ENCODE data around the gene BEND3. TPM values are rescaled to one million over a fixed set of nuclear protein-coding genes. Genes with fewer than 3 reads are reported as not detected.
A peak's percentile ranks its signal among the peaks of the same experiment; 100 is the strongest.

BEND3 gene
- total RNA-seq, 1 donor from 2014 or later: 1.6 TPM

GRCh38 chr6:107080036-107080435 lies 35.3 kb downstream of the BEND3 start:
- no peak for DNase-seq

GRCh38 chr6:107079429-107079828 lies 35.9 kb downstream of the BEND3 start:
- no peak for DNase-seq

DNA sequence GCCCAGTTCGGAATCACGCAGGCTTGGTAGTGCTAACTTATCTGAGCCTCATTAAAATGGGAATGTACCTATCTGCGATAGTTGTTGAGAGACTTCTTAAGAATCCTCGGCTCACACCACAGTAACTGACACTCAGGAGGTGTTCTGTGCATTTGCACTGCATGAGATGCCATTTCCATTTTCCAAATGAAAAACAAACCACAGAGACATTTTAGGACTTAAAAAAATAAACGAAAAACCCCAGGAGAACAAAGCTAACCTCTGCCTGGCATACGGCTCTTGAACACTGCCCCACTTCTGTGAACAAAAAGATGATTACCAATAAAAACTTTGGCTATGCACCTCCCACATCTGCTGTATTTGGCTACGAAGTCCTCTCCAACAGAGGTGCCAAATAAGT lies 37.6 kb downstream of the BEND3 start:
- DNase-seq: no peak

GRCh38 chr6:107075951-107076381 lies 39.3 kb downstream of the BEND3 start:
- no peak for DNase-seq

DNA sequence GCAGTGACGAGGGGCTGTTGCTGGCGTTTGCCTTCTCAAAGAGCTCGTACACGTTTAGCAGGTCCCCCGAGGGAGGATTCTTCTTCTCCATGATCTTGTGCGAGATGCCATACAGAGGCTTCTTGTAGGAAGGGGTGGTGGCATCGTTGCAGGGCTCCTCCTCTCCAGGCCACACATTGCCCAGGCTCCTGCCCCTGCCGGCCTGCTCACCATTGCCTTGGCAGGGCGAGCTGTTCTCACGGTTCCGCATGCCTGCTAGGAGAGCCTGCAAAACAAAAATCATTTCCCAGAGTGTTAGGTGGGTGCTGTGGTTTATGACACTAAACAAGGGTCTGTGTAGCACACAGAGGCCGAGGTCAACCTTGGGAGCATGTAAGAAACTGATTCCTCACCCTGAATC lies 44.6 kb downstream of the BEND3 start:
- no peak for DNase-seq

DNA sequence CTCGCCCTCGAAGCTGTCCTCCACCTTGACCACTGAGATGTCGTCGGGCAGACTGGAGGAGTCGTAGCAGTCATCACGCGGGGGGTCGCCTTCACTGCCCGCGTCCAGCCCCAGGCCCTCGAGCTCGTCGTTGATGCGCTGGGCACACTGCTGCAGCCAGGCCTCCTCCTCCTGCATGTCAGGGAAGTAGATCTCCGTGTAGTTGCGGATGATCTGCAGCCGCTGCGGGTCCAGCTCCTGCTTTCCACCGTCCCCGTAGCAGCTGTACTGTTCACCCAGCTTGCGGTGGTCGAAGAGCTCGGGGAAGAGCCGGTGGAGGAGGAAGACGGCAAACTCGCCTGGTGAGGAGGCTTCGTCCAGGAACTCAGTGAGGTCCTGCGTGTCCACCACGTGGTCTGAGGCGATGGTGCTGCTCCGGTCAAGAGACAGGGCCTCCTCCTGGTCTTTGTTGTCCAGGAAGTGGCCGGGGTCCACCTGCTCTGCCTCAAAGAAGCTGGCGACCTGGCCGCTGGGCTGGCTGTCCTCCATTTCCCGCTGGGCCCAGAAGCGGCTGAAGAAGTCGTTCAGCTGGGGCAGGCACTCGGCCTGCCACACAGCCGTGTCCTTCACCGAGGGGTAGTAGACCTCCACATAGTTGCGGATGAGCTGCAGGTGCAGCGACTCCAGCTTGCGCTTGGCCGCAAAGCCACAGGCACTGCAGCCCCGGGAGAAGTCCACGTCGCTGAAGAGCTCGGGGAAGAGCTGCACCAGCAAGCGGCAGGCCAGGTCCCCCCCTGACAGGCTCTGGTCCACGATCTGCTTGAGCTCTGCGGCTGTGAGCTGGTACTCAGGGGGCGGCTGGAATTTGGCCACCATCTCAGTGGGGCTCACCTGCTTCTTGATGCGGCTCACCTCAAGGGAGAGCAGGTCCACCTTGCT lies 45.4 kb downstream of the BEND3 start:
- no peak for DNase-seq

DNA sequence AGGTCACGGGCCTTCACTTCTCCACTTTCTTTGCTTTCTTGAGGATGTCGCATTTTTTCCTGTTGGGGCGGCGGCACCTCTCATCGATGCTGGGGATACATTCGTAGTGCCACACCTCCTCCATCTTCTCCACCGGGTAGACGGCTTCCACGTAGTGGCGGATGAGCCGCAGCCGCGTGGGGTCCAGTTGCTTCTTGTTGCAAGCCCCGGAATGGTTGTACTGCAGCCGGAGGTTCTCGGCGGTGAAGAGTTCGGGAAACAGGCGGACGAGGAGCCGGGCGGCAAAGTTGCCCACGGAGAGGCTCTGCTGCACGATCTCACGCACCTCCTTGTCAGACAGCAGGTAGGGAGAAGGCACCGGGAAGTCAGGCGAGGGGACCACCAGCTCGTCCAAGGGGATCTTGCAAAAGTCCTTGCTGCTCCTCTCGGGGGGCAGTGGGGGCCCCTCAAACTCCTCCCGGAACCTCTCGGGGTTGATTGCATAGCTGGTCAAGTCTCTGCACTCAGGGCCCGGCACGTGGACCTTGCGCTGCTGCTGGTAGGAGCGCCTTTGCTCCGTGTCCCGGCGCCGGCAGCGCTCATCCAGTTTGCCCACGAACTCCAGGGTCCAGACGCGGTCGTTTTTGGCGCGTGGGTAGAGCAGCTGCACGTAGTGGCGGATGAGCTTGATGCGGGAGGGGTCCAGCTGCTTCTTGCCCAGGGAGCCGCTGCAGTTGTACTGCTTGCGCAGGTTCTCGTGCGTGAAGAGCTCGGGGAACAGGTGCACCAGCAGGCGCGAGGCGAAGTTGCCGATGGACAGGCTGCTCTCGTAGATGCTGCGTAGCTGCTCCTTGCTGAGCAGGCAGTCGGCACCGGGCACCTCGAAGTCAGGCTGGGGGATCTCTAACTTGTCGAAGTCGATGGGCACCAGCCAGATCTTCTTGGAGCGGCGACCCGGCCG lies 46.4 kb downstream of the BEND3 start:
- DNase-seq: no peak

- no peak for DNase-seq
These were observed 48.3 kb downstream of the BEND3 start for GRCh38 chr6:107066697-107067659.

GRCh38 chr6:107064579-107065065 lies 50.7 kb downstream of the BEND3 start:
- DNase-seq: no peak

DNA sequence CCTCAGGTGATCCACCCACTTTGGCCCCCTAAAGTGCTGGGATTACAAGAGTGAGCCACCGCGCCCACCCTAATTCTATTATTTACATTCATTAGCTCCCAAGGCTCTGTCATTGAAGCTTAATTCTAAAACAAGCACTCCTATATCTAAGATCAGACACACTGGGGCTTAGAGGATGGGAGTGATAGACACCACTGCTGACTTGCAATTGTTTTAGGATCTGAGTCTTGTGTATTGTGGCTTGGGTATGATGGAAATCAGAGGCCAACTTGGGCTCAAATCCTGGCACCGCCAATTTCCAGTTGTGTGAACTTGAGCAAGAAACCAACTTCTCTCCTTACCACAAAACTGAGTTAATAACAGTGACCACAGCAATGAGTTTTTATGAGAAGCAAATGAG lies 52.6 kb downstream of the BEND3 start:
- no peak for DNase-seq

GRCh38 chr6:107061125-107062020 lies 53.9 kb downstream of the BEND3 start:
- no peak for DNase-seq

GRCh38 chr6:107060704-107061103 lies 54.6 kb downstream of the BEND3 start:
- DNase-seq: no peak

DNA sequence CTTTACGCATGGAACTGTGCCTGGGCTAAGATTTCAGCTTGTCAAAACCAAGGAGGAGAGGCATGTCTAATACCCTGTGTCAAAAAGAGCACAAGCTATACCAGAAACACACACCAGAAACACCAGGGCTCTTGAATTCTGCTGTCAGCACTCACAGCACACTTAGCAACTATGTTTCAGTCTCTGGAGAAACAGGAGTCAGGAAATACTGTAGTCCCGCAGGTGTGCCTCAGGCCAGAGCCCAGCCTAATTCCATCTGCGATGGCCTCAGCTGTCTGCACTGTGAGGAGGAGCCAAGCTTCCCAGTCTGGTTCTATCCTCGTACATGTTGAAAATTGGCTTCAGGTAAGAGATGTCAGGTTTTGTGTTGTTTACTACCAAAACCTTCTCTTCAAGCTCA lies 55.7 kb downstream of the BEND3 start:
- DNase-seq: no peak

GRCh38 chr6:107057679-107058078 lies 57.6 kb downstream of the BEND3 start:
- DNase-seq: no peak

- DNase-seq: no peak
These were observed 58.5 kb downstream of the BEND3 start for GRCh38 chr6:107056796-107057195.

DNA sequence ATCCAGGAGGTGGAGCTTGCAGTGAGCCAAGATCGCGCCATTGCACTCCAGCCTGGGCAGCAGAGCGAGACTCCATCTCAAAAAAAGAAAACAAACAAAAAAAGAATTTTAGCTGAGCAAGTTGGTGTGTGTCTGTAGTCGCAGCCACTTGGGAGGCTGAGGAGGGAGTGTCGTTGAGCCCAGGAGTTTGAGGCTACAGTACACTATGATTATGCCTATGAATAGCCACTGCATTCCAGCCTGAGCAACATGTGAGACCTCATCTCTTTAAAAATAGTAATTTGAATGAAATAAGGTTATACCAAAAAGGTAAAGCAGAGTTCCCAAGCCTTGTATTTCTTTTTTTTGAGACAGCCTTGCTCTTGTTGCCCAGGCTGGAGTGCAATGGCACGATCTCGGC lies 67.5 kb downstream of the BEND3 start:
- DNase-seq: no peak

DNA sequence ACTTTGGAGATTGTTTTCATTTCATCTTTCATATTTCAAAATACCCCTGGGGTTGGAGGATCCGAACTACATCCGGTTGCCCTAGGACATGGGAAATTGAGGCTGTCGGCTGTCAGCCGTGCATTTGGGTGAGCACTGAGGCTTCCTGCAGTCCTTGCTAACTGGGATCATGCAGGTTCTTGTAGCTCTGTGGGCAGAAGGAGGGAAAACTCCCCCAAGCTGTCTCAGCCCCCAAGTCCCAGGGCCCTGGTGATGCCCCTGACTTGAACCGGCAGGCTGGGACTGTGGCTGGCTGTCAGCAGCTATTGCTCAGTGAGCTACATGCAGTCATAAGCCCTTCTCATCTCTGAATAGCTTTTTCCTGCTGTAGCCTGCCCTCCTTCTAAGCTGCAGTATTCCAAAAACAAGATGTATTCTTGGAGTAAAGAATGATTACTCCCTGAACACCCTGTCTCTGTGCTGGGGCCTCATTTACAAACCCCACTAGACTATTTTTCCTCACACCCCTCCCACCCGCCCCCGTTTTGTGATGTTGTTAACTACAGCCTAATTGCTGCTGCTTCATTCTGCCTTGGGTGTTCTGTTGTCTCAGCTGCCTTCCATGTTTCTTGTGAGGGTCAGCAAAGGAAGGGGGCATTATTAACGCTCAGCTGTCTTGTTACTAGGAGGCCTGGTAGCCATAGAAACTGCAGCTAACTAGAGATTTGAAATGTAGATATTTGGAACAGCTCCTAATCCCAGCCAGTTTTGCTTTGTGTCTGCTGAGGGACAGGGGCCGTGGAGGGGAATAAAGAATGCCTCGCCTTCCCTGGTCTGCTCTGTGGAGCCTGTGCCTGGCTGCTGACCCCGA lies 69.3 kb downstream of the BEND3 start:
- peak; percentile 16 for DNase-seq

- no peak for DNase-seq
These were observed 82.2 kb downstream of the BEND3 start for GRCh38 chr6:107033126-107033525.

DNA sequence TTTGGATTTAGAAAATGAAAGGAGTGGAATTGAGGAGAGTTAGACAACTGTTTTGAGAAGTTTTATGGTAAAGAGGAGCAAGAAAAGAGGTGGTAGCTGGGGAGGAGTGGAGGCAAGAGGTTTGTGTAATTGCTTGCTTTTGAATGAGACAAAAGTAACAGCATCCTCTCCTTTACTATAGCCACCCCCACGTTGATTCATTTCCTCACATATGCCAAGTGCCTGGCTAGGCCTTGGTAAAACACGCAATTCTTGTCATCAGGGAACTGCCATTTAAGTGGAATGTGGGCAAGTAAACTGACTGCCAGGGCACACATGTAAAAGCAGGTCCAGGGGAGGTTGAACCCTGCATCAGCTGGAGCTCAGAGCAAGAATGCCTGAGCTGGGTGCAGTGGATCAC lies 83.3 kb downstream of the BEND3 start:
- no peak for DNase-seq

GRCh38 chr6:107030151-107030550 lies 85.2 kb downstream of the BEND3 start:
- DNase-seq: no peak

Measured in skin of body (tissue), 2 donors.